HG03039 (cell line): ENCODE data around the gene RELB.
"Not testable (repeated sequence)": the region's sequence is repeated elsewhere in the genome, so short reads cannot be mapped to it uniquely, and the experiment has no call there.

Source experiments
- ATAC-seq: cut with Tn5 transposase; IDR thresholded peaks from one replicate; pipeline ENCODE4 v1.9.1; 2021; ENCODE audit warnings: mild to moderate bottlenecking, moderate library complexity; ENCODE audit not compliant: unreplicated experiment

RELB gene

GRCh38 chr19:44987148-44987675 is 14.1 kb upstream of the RELB start:
- no peak for ATAC-seq

GRCh38 chr19:44988273-44988672 is 13.0 kb upstream of the RELB start:
- ATAC-seq = no peak

- no peak for ATAC-seq
Observed at GRCh38 chr19:44988896-44989556, 12.2 kb upstream of the RELB start.

- ATAC-seq = no peak
Observed at GRCh38 chr19:44990459-44990858, 10.8 kb upstream of the RELB start.

- no peak for ATAC-seq
Observed at GRCh38 chr19:44990966-44991365, 10.3 kb upstream of the RELB start.

GRCh38 chr19:44992336-44993163 is 8.7 kb upstream of the RELB start:
- ATAC-seq = no peak

- no peak for ATAC-seq
Observed at GRCh38 chr19:44993526-44993925, 7.7 kb upstream of the RELB start.

GRCh38 chr19:44993926-44994537 is 7.2 kb upstream of the RELB start:
- ATAC-seq = no peak

- no peak for ATAC-seq
Observed at GRCh38 chr19:44998025-44998424, 3.2 kb upstream of the RELB start.

- not testable (repeated sequence) for ATAC-seq
Observed at GRCh38 chr19:44999131-44999925, 1.9 kb upstream of the RELB start.

GRCh38 chr19:45000665-45001064 is 599 bp upstream of the RELB start:
- ATAC-seq = not testable (repeated sequence)

- no peak for ATAC-seq
Observed at GRCh38 chr19:45003485-45003884, 2.2 kb downstream of the RELB start.

- no peak for ATAC-seq
Observed at GRCh38 chr19:45005787-45006186, 4.5 kb downstream of the RELB start.

- ATAC-seq = no peak
Observed at GRCh38 chr19:45008552-45008951, 7.3 kb downstream of the RELB start.

- ATAC-seq = no peak
Observed at GRCh38 chr19:45009625-45010255, 8.5 kb downstream of the RELB start.

GRCh38 chr19:45010306-45010705 is 9.0 kb downstream of the RELB start:
- no peak for ATAC-seq

- ATAC-seq = no peak
Observed at GRCh38 chr19:45011959-45012358, 10.7 kb downstream of the RELB start.

GRCh38 chr19:45016388-45017314 is 15.4 kb downstream of the RELB start:
- ATAC-seq = peak; percentile 81

- no peak for ATAC-seq
Observed at GRCh38 chr19:45019187-45019586, 17.9 kb downstream of the RELB start.
